HG03442 (cell line): ENCODE results near the gene RAC3.

Experiments
- ATAC-seq: cut with Tn5 transposase; IDR thresholded peaks from one replicate; pipeline ENCODE4 v1.9.1; 2021; ENCODE audit warnings: mild to moderate bottlenecking, moderate library complexity; ENCODE audit not compliant: unreplicated experiment

Gene RAC3

GRCh38 chr17:82054351-82055022, 23.0 kb downstream of the RAC3 start:
- no peak for ATAC-seq

- no peak for ATAC-seq
These were observed 23.8 kb downstream of the RAC3 start for GRCh38 chr17:82055023-82055964.

GRCh38 chr17:82055965-82056728, 24.7 kb downstream of the RAC3 start:
- ATAC-seq: no peak

GRCh38 chr17:82056729-82057621, 25.5 kb downstream of the RAC3 start:
- no peak for ATAC-seq

GRCh38 chr17:82058230-82058854, 26.9 kb downstream of the RAC3 start:
- no peak for ATAC-seq

GRCh38 chr17:82058855-82059249, 27.4 kb downstream of the RAC3 start:
- ATAC-seq: no peak

GRCh38 chr17:82059272-82060000, 28.0 kb downstream of the RAC3 start:
- no peak for ATAC-seq

GRCh38 chr17:82060001-82060380, 28.5 kb downstream of the RAC3 start:
- ATAC-seq: no peak

GRCh38 chr17:82060614-82061013, 29.1 kb downstream of the RAC3 start:
- no peak for ATAC-seq

- no peak for ATAC-seq
These were observed 29.8 kb downstream of the RAC3 start for GRCh38 chr17:82061047-82061925.

- no peak for ATAC-seq
These were observed 30.9 kb downstream of the RAC3 start for GRCh38 chr17:82062076-82062983.

GRCh38 chr17:82062984-82063368, 31.5 kb downstream of the RAC3 start:
- no peak for ATAC-seq

GRCh38 chr17:82063424-82064415, 32.2 kb downstream of the RAC3 start:
- no peak for ATAC-seq

- no peak for ATAC-seq
These were observed 33.1 kb downstream of the RAC3 start for GRCh38 chr17:82064433-82065192.

GRCh38 chr17:82065193-82065637, 33.7 kb downstream of the RAC3 start:
- ATAC-seq: no peak
